GM18520 (cell line): ENCODE measurements around the gene C10orf67.
A peak's percentile ranks its signal among the peaks of the same experiment; 100 is the strongest.
"Not testable (repeated sequence)": the region's sequence is repeated elsewhere in the genome, so short reads cannot be mapped to it uniquely, and the experiment has no call there.

Experiments
- ATAC-seq: cut with Tn5 transposase; IDR thresholded peaks from one replicate; pipeline ENCODE4 v1.9.1; 2021; ENCODE audit not compliant: unreplicated experiment

The C10orf67 gene

DNA sequence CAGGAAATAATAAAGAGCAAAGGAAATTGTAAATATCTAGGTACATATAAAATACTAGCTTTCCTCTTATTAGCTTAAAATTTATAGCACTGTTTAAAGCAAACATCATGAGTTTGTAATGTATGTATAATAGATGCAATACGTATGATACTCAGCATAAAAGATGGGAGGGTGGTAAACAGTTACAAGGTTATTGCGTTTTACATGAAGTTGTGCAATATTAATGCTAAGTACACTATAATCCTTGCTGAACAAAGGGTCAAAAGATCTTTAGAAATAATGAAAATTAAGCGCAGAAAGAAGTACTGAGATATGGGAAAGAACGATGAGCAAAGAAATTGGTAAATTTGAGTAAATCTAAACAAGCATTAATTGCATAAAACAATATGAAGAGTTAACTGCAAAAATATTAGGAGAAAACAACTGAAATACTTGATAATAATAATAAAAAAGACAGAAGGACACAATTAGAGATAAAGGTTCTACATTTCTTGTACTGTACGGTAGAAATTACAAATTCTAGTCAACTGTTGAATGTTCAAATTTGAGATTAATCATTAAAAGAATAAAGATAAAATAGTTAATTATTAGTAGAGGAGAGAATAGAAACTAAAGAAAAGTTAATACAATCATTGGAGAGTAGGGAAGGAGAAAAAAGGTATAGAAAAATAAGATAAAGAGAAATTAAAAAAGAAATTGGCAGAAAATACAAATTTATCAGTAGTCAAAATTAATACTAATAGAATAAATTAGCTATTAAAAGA, 17.9 kb downstream of the C10orf67 start:
- no peak for ATAC-seq

DNA sequence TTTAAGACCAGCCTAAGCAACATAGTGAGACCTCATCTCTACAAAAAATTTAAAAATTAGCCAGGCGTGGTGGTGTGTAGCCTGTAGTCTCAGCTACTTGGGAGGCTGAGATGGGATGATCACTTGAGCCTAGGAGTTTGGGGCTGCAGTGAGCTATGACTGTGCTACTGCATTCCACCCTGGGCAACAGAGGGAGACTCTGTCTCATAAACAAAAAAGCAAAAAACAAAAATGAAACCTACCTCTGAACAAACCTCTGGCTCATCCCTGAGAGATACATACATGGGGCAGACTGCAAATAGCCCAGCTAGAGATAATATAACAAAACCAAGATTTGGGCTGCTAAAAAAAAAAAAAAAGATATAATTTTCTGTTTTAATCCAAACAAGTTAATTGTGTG, 19.5 kb downstream of the C10orf67 start:
- peak; percentile 93 for ATAC-seq

DNA sequence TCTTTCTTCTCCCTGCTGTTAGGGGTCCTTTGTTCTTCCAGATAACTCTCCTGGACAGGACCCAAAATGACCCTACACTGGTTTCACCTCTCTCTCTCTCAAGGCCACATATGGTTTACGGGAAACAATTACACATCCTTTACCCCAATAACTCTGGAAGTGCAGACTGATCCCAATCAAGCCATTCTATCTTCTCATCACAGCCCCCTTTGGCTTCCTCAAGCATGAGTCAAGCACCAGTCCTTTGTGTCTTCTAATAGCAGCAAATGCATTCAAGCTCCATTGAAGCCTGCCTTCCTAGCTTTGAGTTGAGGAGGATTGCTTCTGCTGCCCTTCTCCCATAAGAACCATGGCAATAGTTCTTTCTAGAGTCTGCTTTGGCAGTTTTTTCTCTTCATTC, 20.2 kb downstream of the C10orf67 start:
- ATAC-seq = no peak

DNA sequence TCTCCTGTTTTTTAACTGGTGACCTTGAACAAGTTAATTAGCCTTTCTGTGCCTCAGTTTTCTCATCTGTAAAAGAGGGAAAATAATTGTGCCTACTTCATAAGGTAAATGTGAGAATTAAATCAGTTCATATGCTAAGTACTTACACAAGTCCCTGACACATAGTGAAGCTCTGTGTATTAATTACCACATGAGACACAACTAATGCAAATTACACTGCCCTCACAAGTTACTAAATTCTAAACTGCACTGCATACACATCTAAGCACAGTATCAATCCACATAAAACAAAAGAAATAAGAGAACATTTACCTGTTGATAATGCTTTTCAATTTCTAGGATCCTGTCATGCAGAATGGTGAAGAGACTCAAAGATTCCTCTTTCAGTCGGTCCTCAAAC, 22.5 kb downstream of the C10orf67 start:
- ATAC-seq = no peak

DNA sequence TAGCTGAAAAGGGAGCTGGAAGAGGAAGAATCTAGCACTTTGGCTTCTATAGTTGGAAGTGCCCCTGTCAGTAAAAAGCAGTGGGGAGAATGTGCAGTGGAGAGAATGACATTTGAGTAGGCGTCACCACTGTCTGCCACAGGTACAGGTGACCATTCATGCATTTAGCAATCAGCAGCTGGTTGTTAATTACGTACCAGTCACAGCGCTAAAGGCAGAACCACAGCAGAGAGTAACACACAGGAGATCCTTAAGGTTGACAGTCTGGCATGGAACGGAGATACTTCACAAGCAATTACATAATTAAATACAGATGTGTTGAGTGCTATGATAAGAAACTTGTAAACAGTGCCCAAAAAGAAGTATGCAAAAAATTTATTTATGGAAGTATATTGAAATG, 24.8 kb downstream of the C10orf67 start:
- no peak for ATAC-seq

DNA sequence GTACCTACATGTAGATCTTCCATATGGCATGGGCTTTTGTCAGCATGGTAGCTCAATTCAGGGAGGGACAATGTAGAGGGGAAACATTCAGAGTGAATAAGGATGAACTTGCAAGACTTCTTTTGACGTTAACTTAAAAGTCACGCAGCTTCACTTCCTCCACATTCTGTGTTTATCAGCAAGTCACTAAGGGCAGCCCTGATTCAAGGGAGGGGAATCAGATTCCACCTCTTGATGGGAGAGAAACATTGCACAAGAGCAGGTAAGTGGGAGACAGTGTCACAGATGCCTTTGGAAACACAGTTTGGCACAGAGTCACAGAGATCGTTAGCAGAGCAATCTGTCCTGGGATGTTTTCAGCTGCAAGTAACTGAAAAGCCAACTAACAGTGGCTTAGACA, 26.2 kb downstream of the C10orf67 start:
- no peak for ATAC-seq

DNA sequence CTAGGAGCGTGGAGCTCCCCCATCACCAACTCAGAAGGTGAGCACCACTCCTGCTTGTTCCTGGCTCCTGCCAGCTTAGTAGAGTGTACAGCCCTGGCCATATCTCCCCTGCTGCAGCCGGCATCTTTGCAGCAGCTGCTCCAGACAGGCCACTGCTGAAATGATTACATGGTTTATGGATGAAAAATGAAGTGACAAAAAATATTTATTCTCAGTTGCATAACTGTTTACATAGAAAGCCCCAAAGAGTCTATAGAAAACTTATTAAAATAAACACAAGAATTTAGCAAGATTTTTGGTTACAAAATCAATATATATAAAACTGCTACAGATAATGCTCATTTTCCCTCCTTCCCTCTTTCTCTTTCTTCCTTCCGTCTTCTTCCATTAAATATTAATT, 27.2 kb downstream of the C10orf67 start:
- ATAC-seq = no peak

DNA sequence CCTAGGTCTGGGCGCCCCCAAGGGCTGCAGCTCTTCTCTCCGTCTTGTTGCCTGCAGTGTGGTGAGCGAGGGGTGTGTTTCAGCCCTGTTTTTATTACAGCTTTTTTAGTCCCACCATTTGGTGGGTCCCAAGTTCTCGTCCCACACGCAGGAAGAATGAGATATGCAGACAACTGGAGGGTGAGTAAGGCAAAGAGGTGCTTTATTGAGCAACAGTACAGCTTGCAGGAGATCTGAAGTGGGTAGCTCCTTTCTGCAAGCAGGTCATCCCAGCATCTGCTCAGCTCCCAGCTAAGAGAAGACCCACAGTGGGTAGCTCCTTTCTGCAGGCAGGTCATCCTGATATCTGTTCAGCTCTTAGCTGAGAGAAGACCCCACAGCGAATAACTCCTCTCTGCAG, 28.2 kb downstream of the C10orf67 start:
- ATAC-seq = no peak

DNA sequence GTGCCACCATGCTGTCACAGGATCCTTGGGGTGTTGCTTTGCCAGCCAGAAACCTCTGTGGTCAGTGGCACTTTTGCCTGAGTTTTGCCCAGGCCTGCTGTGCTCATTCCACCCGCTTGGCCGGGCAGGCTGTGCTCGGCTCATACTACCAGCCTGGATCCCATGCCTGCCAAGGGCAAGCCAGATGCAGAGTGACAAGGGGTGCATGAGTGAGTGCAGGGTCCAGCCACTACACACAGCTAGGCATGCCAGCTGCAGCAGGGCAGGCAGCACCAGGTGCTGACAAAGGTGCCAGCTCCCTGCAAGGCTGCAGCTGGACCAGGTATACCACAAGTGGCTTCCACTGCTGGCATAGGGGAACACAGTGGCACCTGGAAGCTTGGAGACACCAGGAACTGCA, 28.6 kb downstream of the C10orf67 start:
- no peak for ATAC-seq

DNA sequence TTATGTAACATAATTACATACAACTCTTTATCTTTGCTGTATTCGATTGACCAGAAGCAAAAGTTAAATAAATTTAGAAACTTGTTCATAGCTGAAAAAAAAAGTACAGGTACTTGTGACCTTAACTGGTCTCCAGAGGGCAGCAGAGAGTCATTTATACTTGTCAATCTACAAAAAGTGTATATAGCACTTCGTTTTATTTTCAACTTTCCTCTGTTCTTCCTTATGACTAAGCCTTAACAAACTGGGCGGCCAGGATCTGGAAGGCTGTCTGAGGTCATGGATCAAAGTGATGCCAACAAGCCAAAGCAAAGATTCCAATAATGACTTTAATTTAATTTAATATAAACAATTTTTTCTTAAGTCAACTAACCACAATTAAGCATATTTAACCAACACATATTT, 29.8 kb downstream of the C10orf67 start:
- peak; percentile 59 for ATAC-seq

DNA sequence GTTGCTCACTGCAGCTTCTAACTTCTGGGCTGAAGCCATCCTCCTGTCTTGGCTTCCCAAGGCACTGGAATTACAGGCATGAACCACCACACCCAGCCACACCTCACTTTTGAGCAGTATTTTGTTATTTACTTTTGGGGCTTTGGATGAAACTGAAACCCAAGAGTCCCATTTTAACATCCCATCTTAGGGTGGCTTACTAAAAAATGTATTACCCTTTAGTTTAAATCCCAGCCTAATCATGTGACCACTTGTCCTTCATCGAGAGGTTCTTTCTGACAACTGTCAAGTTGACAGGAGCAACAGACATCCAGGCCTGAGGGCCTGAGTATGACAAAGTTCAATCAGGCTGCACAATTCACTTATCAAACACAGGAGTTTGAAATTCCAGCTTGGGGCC, 33.6 kb downstream of the C10orf67 start:
- no peak for ATAC-seq

DNA sequence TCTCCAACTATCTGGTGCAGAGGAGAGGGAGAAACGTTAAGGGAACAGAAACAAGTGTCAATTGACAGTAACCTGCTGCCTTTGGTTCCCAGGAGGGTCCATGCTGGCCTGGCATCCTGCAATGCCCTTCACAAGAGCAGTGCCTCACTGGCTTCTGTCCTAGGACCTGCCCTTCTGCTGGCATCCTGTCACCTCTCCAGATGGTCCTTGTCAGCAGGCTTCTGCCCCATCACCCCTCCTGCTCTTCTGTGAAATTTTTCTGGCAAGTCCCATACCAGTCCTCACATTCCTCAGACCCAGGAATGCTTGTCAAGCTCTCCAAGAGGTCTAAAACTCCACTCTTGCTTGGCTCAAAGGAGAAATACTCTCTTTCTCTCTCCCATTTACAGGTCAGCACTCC, 34.2 kb downstream of the C10orf67 start:
- no peak for ATAC-seq

DNA sequence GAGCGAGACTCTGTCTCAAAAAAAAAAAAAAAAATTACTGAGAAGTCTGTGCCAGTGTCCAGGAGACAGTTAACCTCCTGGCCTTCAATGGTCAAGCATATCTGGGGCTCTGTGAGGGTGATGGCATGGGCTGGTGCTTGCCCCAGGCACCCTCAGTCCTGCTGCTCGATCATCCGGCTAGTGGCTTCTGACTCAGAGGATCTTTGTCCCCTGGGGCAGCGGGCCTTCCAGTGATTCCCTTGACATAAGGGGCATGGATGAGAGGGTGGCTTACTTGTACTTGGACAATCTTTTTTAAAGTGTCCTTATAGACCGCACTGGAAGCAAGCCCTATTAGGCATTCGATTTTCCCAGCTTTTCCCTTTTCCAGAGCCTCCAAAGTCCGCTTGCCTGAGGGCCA, 44.6 kb downstream of the C10orf67 start:
- ATAC-seq = not testable (repeated sequence)

DNA sequence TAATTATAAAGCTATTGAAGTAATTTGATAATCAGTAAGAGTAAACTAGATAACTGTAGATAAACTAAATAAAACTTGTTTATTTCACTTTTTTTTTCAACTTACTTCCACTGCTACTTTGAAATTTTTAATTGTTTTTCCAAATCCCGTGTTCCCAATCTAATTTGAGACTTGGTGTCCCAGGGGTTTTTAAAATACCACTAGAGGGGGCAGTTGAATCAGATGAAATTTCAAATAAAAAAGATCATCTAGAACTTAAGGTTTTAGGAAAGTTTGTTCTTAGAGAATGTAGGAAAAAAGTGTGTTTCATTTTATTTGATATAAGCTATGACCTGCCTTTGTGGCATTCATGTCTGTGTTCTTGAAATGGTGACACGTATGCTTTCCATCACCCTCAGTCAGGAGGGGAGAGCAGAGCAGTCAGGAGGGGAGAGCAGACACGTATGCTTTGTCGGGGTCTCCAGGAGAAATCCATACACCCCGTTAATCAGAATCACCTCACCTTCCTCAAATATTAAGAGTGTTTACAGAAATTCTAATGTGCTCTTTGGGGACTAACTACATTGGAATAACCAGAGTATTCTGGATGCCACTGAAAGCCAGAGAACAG, 49.9 kb downstream of the C10orf67 start:
- ATAC-seq = no peak

DNA sequence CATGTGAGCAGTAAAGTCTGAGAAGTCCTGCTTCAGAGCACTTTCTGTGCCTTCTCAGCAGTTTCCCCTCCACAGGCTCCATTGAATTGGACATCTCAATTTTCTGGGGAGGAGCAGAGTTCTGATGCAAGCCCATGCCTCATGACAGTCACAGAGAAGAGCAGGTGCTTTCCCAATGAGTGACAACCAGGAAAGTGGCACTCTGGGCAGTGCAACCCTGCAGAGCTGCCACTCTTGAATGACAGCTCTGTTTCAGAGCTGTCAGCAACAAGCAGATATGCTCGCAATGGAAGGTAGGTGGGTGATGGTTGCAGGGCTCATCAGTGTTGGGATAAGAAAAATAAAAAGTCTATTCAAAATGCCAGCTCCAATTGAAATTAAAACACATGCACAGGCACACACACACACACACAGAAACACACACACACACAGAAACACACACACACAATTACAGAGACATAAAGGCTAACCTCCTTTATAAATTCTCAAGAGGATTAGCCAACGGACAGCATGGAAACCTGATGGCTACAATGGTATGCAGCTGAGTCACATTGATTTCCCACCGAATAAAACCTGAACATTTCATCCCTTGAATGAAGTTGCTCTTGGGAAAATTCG, 50.5 kb downstream of the C10orf67 start:
- no peak for ATAC-seq

DNA sequence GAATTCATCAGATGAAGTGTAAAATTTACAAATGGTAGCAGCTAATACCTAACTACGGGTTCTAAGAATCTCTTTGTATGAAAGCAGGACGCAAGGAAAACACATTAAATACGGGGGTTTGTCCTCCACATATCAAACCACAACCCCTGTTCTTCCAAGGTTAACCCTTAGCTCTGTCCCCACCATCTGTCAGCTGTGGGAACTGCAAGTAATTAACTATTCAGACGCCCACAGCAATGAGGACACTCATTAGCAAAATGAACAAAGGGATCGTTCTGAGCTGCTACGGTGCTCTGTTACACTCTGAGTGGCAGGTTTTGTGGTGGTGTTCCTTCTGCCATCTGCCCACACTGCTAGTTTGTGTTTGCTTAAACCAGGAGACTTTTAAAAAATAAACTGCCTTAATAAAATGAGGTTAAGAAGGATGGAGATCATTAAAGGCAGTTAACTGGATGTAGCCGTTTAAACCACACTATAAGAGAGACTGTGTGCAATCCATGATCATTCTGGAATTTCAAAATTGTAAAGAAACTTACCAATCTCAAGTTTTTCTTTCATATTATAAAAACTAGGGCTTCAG, 51.4 kb downstream of the C10orf67 start:
- no peak for ATAC-seq

DNA sequence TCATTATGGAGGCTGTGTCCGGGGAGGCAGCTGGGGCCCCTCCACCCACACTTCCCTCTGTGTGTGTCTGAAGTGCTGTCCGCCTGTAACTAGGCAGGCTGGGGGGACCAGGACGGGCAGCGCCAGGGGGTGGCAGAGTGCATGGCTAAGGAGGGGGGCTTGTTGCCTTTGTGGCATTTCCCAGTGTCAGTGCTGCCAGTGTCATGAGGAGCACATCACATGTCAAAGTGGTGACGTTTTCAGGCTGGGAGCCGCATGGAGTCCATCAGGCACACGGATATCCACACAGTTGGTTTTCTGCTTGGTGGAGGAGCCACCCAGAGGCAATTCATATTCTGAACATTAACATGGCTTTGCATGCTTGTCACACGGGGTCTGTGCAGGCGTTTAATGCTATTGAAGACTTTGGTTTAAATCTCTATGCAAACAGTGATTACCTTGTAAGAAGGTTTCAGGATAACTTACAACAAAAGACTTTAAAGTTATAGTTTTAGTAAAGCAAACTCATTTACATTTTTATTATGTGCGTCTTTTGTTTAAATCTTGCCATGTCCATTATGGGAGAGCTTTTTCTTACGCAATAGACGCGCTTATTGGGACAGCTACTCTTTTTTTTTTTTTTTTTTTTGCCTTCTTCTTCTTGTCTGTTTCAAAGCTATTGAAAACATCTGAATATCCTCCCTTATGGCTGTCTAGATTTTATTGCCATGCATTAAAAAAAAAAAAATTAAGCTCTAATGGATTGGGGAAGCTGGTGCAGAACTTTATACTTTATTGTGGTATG, 52.9 kb downstream of the C10orf67 start:
- no peak for ATAC-seq

DNA sequence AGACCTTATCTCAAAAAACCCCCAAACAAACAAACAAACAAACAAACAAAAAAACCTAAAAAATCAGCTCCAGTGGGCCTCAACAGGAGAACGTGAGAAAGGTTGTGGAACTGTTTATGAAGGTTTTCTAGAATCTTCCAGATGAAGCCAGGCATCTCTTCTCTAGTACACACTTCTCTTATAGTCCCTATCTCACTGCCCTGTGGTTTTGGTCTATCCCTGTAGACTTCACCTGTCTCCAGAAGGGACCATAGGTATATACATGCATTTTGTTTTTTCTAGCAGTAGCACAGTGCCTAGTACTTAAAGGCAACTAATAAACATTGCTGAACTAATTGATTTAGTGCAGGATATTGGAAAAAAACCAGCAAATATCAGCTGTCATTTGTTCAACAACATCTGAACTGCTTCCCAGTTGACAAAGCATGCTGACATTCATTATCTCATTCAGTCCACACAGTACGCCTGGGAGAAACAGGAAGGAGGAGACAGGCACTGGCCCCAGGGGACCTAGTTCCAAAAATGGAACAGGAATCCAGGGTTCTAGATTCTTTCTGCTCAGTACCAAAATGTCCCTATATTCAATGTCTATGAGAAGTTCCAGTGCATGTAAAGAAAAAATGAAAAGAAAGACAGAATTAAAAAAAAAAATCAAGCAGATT, 59.8 kb downstream of the C10orf67 start:
- no peak for ATAC-seq

DNA sequence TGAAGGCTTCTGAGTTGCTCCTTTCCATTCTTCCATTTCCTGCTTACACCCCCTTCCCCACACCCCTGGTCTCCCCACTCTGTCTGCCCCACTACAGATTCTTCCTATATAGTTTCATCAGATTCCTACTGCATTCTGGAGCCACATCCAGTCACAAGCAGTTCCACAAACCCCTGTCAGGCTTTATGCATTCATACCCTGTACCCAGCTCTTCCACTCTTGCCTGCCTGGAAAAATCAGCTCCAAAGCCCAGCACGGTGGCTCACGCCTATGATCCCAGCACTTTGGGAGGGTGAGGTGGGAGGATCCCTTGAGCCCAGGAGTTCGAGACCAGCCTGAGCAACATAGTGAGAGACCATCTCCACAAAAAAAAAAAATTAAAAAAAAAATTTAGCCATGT, 60.4 kb downstream of the C10orf67 start:
- no peak for ATAC-seq

DNA sequence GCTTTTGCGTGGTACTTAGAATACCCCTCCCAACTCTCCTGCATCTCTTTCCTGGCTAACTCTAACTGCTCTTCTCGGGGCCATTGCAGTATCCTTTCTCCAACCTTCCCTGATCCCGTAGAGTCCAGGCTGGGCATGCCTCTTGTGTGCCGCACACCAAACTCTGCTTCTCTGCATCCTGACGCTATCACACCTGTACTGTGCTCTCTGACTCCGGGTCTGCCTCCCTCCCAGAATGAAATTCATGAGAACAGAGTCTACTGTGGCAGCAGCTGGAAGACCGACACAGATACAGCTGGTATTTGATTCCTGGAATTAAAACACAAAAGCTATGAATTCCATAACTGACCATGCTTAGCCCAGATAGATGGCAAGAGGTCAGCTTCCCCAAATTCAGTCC, 60.9 kb downstream of the C10orf67 start:
- no peak for ATAC-seq

DNA sequence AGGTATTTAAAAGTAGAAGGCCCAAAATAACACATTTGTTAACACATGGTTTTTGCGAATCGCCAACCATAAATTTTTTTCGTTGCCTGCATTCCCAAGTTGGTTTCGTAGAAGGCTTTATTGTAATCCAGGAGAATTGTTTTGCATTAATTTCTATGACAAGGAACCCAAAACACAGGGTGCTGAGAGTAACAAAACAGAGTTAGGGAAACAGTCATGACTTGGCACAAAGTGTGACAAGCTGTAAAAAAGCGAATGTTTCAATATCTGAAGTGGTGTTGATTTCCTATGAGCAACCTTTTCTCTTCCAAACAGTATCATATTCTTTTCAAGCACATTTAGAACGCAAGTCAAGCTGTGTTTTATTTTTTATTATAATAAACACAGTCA, 63.6 kb downstream of the C10orf67 start:
- no peak for ATAC-seq
